GM10248 (cell line): ENCODE results near the gene SGCE.

Source experiments
- CTCF ChIA-PET: fragments of 300-600 bp; sonication (Branson Sonifier 250); formaldehyde crosslinking; extraction: SDS; loops from one replicate; lab custom pipeline; 2021; ENCODE audit warnings: antibody characterized with exemption; lab: Yijun Ruan, JAX
- POLR2A ChIA-PET: fragments of 350-650 bp; sonication (Branson Sonifier 250); formaldehyde crosslinking; extraction: SDS; loops from one replicate; lab custom pipeline; 2020; ENCODE audit warnings: antibody characterized with exemption; lab: Yijun Ruan, JAX
- DNase-seq: peaks from one replicate; pipeline ENCODE4 v3.0.0; 2012; ENCODE audit errors: extremely low spot score
- TF ChIP-seq, protein P1 (sequence below): IDR thresholded peaks from 2 replicates; pipeline ENCODE4 v1.5.1; 2012; ENCODE audit warnings: mild to moderate bottlenecking, low read depth; ENCODE audit errors: extremely low read depth, missing control alignments, control extremely low read depth

Gene SGCE

DNA sequence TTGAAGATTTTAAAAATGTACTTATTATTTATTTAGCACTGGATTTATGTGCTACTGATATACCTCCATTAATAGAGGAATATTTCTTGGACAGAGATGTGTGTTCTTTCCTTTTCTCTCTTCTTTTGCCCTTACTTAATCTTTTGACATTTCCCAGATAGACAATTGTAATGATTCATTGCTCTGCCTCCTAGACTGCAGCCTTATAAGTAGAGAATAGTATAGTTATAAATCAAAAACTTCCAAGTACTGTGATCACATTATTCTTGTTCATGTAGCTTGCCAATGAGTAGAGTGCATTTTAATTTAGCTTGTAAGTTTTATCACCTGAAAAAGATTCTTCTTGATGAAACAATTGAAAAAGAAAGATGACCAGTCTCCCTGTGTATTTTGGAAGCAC, 98.7 kb downstream of the SGCE start:
- ChIA-PET POLR2A (no interaction called here), CTCF (no interaction called here)
- DNase-seq = no peak
- TF ChIP-seq, protein P1, sequence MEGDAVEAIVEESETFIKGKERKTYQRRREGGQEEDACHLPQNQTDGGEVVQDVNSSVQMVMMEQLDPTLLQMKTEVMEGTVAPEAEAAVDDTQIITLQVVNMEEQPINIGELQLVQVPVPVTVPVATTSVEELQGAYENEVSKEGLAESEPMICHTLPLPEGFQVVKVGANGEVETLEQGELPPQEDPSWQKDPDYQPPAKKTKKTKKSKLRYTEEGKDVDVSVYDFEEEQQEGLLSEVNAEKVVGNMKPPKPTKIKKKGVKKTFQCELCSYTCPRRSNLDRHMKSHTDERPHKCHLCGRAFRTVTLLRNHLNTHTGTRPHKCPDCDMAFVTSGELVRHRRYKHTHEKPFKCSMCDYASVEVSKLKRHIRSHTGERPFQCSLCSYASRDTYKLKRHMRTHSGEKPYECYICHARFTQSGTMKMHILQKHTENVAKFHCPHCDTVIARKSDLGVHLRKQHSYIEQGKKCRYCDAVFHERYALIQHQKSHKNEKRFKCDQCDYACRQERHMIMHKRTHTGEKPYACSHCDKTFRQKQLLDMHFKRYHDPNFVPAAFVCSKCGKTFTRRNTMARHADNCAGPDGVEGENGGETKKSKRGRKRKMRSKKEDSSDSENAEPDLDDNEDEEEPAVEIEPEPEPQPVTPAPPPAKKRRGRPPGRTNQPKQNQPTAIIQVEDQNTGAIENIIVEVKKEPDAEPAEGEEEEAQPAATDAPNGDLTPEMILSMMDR = no peak

DNA sequence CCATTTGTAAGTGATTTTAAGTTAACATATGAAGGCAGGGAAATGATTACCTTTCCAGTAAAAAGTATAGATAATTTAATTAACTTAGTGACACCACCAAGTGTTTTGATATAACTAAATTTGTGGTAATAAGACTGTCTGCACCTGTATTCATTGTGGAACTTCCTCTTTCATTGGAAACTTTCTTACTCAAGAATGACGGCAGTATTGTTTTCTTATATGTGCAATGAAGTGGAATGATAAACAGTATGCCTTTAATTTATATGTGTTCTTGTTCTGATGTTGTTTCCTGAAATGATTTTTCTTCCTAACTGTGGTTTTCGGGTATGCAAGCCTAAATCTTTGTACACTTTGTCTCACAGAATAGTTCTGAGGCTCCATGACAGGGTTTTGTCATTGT, 99.9 kb downstream of the SGCE start:
- peak; percentile 10 for DNase-seq
- ChIA-PET CTCF (no interaction called here), POLR2A (no interaction called here)
- TF ChIP-seq, protein P1 = no peak

- TF ChIP-seq, protein P1 = no peak
- ChIA-PET POLR2A (no interaction called here), CTCF (no interaction called here)
- DNase-seq = no peak
These were observed 108.8 kb downstream of the SGCE start for GRCh38 chr7:94547126-94547525.

DNA sequence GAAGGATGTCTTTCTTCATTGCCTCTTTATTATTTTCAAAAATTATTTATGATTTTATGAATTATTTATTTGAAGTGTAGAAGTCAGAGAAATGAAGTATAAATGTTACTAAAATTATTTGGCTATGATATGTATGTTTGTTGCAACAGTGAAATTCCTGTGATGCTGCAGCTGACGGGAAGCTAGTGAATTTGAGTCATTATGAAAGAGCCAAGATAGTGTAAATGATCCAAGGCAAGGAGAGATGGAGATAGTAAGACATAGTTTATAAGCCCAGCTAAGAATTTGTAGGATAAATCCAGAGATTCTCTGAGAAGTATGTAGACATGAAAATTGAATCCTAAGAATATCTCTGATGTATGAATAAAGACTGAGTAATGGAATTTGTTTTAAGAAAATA, 115.5 kb downstream of the SGCE start:
- POLR2A ChIA-PET = no interaction called here
- no peak for DNase-seq
- TF ChIP-seq, protein P1 = no peak
- CTCF ChIA-PET = no interaction called here
